Skeletal muscle tissue (tissue), 4 donors: ENCODE data around the gene ZBP1. TPM values are rescaled to one million over a fixed set of nuclear protein-coding genes. Genes with fewer than 3 reads are reported as not detected.
A peak's percentile ranks its signal among the peaks of the same experiment; 100 is the strongest.

ENCODE experiments used
- H3K27ac ChIP-seq: one replicate; pipeline ENCODE4 v1.7.0; 2013; ENCODE audit warnings: mild to moderate bottlenecking, low read depth, low read length, inconsistent platforms
- H3K27me3 ChIP-seq, 3 donors: one replicate each; pipeline ENCODE4 v1.7.0; 2013; ENCODE audit warnings: low read length in 3 of 3; ENCODE audit not compliant: control insufficient read depth in 3 of 3, insufficient read depth in 3 of 3
- H3K36me3 ChIP-seq, 3 donors: one replicate each; pipeline ENCODE4 v1.7.0; 2013; ENCODE audit warnings: low read length in 3 of 3; ENCODE audit not compliant: control insufficient read depth in 3 of 3, insufficient read depth in 3 of 3
- H3K4me1 ChIP-seq, 3 donors: one replicate each; pipeline ENCODE4 v1.7.0; 2013; ENCODE audit warnings: low read length in 3 of 3, mild to moderate bottlenecking in 3 of 3; ENCODE audit not compliant: control insufficient read depth in 3 of 3, insufficient read depth in 3 of 3
- H3K4me3 ChIP-seq, 3 donors: one replicate each; pipeline ENCODE4 v1.7.0; 2013; ENCODE audit warnings: low read length in 3 of 3
- H3K9ac ChIP-seq, 3 donors: one replicate each; pipeline ENCODE4 v1.7.0; 2013; ENCODE audit warnings: low read length in 3 of 3, mild to moderate bottlenecking in 3 of 3, moderate library complexity in 2 of 3, low read depth in 1 of 3
- H3K9me3 ChIP-seq, 3 donors: one replicate each; pipeline ENCODE4 v1.7.0; 2013; ENCODE audit warnings: low read length in 3 of 3; ENCODE audit not compliant: control insufficient read depth in 3 of 3
- total RNA-seq: library from RNA; depleted of rRNA; stranded (reverse); fragments of >200 nt; gene quantifications from one replicate; pipeline ENCODE4 v1.2.3, GENCODE V29; 2014
- donor health status: Osteomylitis.

Gene ZBP1
- total RNA-seq, 1 donor from 2014 or later = under 0.01 TPM

- Histone ChIP-seq H3K9me3 (no peaks in the 10 kb centered on the region), H3K27ac (no peak overlapping the region), H3K4me1 (peaks cover 5 to 13% (median 12%) of the 10 kb centered on the region in 3 donors), H3K9ac (no peak overlapping the region), H3K4me3 (no peak overlapping the region), H3K27me3 (peaks cover 11 to 36% (median 27%) of the 10 kb centered on the region in 3 donors), H3K36me3 (no peaks in the 10 kb centered on the region)
These were observed 33.3 kb downstream of the ZBP1 start for GRCh38 chr20:57586943-57587277.

- Histone ChIP-seq H3K27ac (no peak overlapping the region), H3K27me3 (peaks cover 14 to 42% (median 30%) of the 10 kb centered on the region in 3 donors), H3K4me1 (peaks cover 5 to 13% (median 12%) of the 10 kb centered on the region in 3 donors), H3K9me3 (no peaks in the 10 kb centered on the region), H3K4me3 (no peak overlapping the region), H3K36me3 (no peaks in the 10 kb centered on the region), H3K9ac (no peak overlapping the region)
These were observed 33.8 kb downstream of the ZBP1 start for GRCh38 chr20:57586370-57586793.

GRCh38 chr20:57585466-57586213, 34.6 kb downstream of the ZBP1 start:
- Histone ChIP-seq H3K9me3 (no peaks in the 10 kb centered on the region), H3K36me3 (no peaks in the 10 kb centered on the region), H3K9ac (no peak overlapping the region), H3K4me1 (peaks cover 5 to 13% (median 12%) of the 10 kb centered on the region in 3 donors), H3K27me3 (peaks cover 21 to 49% (median 38%) of the 10 kb centered on the region in 3 donors), H3K27ac (no peak overlapping the region), H3K4me3 (no peak overlapping the region)

GRCh38 chr20:57584768-57585461, 35.3 kb downstream of the ZBP1 start:
- Histone ChIP-seq H3K9me3 (no peaks in the 10 kb centered on the region), H3K9ac (no peak overlapping the region), H3K27ac (no peak overlapping the region), H3K4me3 (no peak overlapping the region), H3K4me1 (peaks cover 5 to 13% (median 12%) of the 10 kb centered on the region in 3 donors), H3K27me3 (peaks cover 28 to 56% (median 42%) of the 10 kb centered on the region in 3 donors), H3K36me3 (no peaks in the 10 kb centered on the region)

GRCh38 chr20:57583289-57584257, 36.7 kb downstream of the ZBP1 start:
- peaks cover 5 to 14% (median 13%) of the 10 kb centered on the region in 3 donors for H3K4me1 ChIP-seq
- H3K4me3 ChIP-seq = no peak overlapping the region
- H3K9ac ChIP-seq = no peak overlapping the region
- no peaks in the 10 kb centered on the region for H3K36me3 ChIP-seq
- H3K27ac ChIP-seq = peak overlapping the region; percentile 62
- peaks cover 37 to 70% (median 55%) of the 10 kb centered on the region in 3 donors for H3K27me3 ChIP-seq
- H3K9me3 ChIP-seq = no peaks in the 10 kb centered on the region

GRCh38 chr20:57582432-57583288, 37.6 kb downstream of the ZBP1 start:
- Histone ChIP-seq H3K9me3 (no peaks in the 10 kb centered on the region), H3K36me3 (no peaks in the 10 kb centered on the region), H3K9ac (no peak overlapping the region), H3K27me3 (peaks cover 42 to 76% (median 60%) of the 10 kb centered on the region in 3 donors), H3K27ac (peak overlapping the region; percentile 62), H3K4me3 (no peak overlapping the region), H3K4me1 (peaks cover 5 to 14% (median 13%) of the 10 kb centered on the region in 3 donors)

- no peaks in the 10 kb centered on the region for H3K36me3 ChIP-seq
- H3K4me3 ChIP-seq = no peak overlapping the region
- peaks cover 42 to 69% (median 61%) of the 10 kb centered on the region in 3 donors for H3K27me3 ChIP-seq
- H3K9me3 ChIP-seq = no peaks in the 10 kb centered on the region
- H3K27ac ChIP-seq = peak overlapping the region; percentile 39
- no peak overlapping the region for H3K9ac ChIP-seq
- peaks cover 5 to 14% (median 13%) of the 10 kb centered on the region in 3 donors for H3K4me1 ChIP-seq
These were observed 38.2 kb downstream of the ZBP1 start for GRCh38 chr20:57582029-57582378.

- H3K9ac ChIP-seq = no peak overlapping the region
These were observed 38.8 kb downstream of the ZBP1 start for GRCh38 chr20:57581202-57582028.

More at GRCh38 chr20:57581202-57582028, 38.8 kb downstream of the ZBP1 start:
- H3K27ac ChIP-seq = peak overlapping the region; percentile 39
- no peaks in the 10 kb centered on the region for H3K36me3 ChIP-seq
- no peaks in the 10 kb centered on the region for H3K9me3 ChIP-seq
- H3K4me3 ChIP-seq = no peak overlapping the region
- peaks cover 42 to 67% (median 65%) of the 10 kb centered on the region in 3 donors for H3K27me3 ChIP-seq
- peaks cover 5 to 13% (median 13%) of the 10 kb centered on the region in 3 donors for H3K4me1 ChIP-seq
